H9 (cell line): Measurements from ENCODE around the gene HNF4A. TPM values are rescaled to one million over a fixed set of nuclear protein-coding genes. Genes with fewer than 3 reads are reported as not detected.

Experiments
- DNase-seq: peaks from one replicate; pipeline ENCODE4 v3.0.0-alpha.2; 2017
- H2AFZ ChIP-seq: one replicate; pipeline ENCODE4 v1.6.1; 2013; ENCODE audit warnings: mild to moderate bottlenecking, low read length, control low read depth, moderate library complexity
- H2AK5ac ChIP-seq: 2 replicates; pipeline ENCODE4 v1.6.1; 2013; ENCODE audit warnings: low read length, control low read depth, mixed read lengths; ENCODE audit not compliant: insufficient read length
- H2BK120ac ChIP-seq: one replicate; pipeline ENCODE4 v1.6.1; 2013; ENCODE audit warnings: low read depth, mild to moderate bottlenecking, low read length, control low read depth, inconsistent platforms; ENCODE audit not compliant: poor library complexity, severe bottlenecking
- H2BK12ac ChIP-seq: 2 replicates; pipeline ENCODE4 v1.6.1; 2013; ENCODE audit warnings: low read length, control low read depth, mixed read lengths, low read depth; ENCODE audit not compliant: insufficient read length
- H2BK15ac ChIP-seq: 2 replicates; pipeline ENCODE4 v1.6.1; 2013; ENCODE audit warnings: low read depth, low read length, control low read depth
- H2BK20ac ChIP-seq: one replicate; pipeline ENCODE4 v1.6.1; 2013; ENCODE audit warnings: low read depth, mild to moderate bottlenecking, low read length, control low read depth, inconsistent platforms; ENCODE audit not compliant: poor library complexity, severe bottlenecking
- H2BK5ac ChIP-seq: 2 replicates; pipeline ENCODE4 v1.6.1; 2013; ENCODE audit warnings: low read length, control low read depth, mixed read lengths; ENCODE audit not compliant: insufficient read length
- H3K14ac ChIP-seq: 2 replicates; pipeline ENCODE4 v1.6.1; 2013; ENCODE audit warnings: low read length, control low read depth; ENCODE audit not compliant: insufficient read depth
- H3K18ac ChIP-seq: 2 replicates; pipeline ENCODE4 v1.6.1; 2013; ENCODE audit warnings: low read depth, mild to moderate bottlenecking, mixed read lengths, low read length, control low read depth; ENCODE audit not compliant: insufficient read length
- H3K23ac ChIP-seq: 2 replicates; pipeline ENCODE4 v1.6.1; 2013; ENCODE audit warnings: low read length, control low read depth, mixed read lengths, low read depth; ENCODE audit not compliant: insufficient read length
- H3K23me2 ChIP-seq: 2 replicates; pipeline ENCODE4 v1.6.1; 2013; ENCODE audit warnings: low read depth, mild to moderate bottlenecking, mixed read lengths, low read length, control low read depth; ENCODE audit not compliant: insufficient read length, poor library complexity, severe bottlenecking
- H3K27ac ChIP-seq: 2 replicates; pipeline ENCODE4 v1.5.1; 2013; ENCODE audit warnings: low read length, control low read depth, mixed read lengths, low read depth; ENCODE audit not compliant: insufficient read length
- H3K27me3 ChIP-seq: 2 replicates; pipeline ENCODE4 v1.6.1; 2013; ENCODE audit warnings: low read length, control low read depth, inconsistent platforms; ENCODE audit not compliant: insufficient read depth
- H3K4ac ChIP-seq: 2 replicates; pipeline ENCODE4 v1.6.1; 2013; ENCODE audit warnings: low read depth, mild to moderate bottlenecking, control low read depth, inconsistent platforms, low read length, moderate library complexity
- H3K4me1 ChIP-seq: 2 replicates; pipeline ENCODE4 v1.6.1; 2013; ENCODE audit warnings: low read length, control low read depth, inconsistent platforms; ENCODE audit not compliant: insufficient read depth
- H3K4me2 ChIP-seq: 2 replicates; pipeline ENCODE4 v1.6.1; 2013; ENCODE audit warnings: low read length, control low read depth, mixed read lengths; ENCODE audit not compliant: insufficient read length, insufficient read depth
- H3K56ac ChIP-seq: 2 replicates; pipeline ENCODE4 v1.6.1; 2013; ENCODE audit warnings: low read depth, mild to moderate bottlenecking, mixed read lengths, low read length, control low read depth; ENCODE audit not compliant: insufficient read length
- H3K79me1 ChIP-seq: 2 replicates; pipeline ENCODE4 v1.6.1; 2013; ENCODE audit warnings: low read depth, mild to moderate bottlenecking, moderate library complexity, low read length, control low read depth, inconsistent platforms; ENCODE audit not compliant: insufficient read depth, poor library complexity, severe bottlenecking
- H3K79me2 ChIP-seq: 2 replicates; pipeline ENCODE4 v1.6.1; 2013; ENCODE audit warnings: low read length, control low read depth, inconsistent platforms; ENCODE audit not compliant: insufficient read depth
- H3K9ac ChIP-seq: 2 replicates; pipeline ENCODE4 v1.6.1; 2013; ENCODE audit warnings: low read length, control low read depth, mixed read lengths; ENCODE audit not compliant: insufficient read length; ENCODE audit errors: extremely low read depth
- H3K9me3 ChIP-seq: one replicate; pipeline ENCODE4 v1.6.1; 2013; ENCODE audit warnings: low read depth, low read length, inconsistent platforms; ENCODE audit not compliant: control insufficient read depth
- H3T11ph ChIP-seq: one replicate; pipeline ENCODE4 v1.6.1; 2013; ENCODE audit warnings: mild to moderate bottlenecking, low read length, control low read depth, inconsistent platforms
- H4K20me1 ChIP-seq: one replicate; pipeline ENCODE4 v1.6.1; 2013; ENCODE audit not compliant: control insufficient read depth, insufficient read length, insufficient read depth
- H4K5ac ChIP-seq: 2 replicates; pipeline ENCODE4 v1.6.1; 2013; ENCODE audit warnings: low read depth, mild to moderate bottlenecking, mixed read lengths, low read length, control low read depth; ENCODE audit not compliant: insufficient read length
- H4K8ac ChIP-seq: replicated peaks from 2 replicates; pipeline ENCODE4 v1.6.1; 2013; ENCODE audit warnings: low read length, control low read depth, mixed read lengths, low read depth; ENCODE audit not compliant: insufficient read length
- H4K91ac ChIP-seq: 2 replicates; pipeline ENCODE4 v1.6.1; 2013; ENCODE audit warnings: low read depth, mild to moderate bottlenecking, moderate library complexity, mixed read lengths, low read length, control low read depth; ENCODE audit not compliant: insufficient read length
- H3K27ac Mint-ChIP-seq, 3 experiments: 2 replicates in 2 of 3; 3 replicates in 1 of 3; pipeline ENCODE4 v1.8.0; 2020 to 2021; ENCODE audit warnings: mixed read lengths in 3 of 3, mild to moderate bottlenecking in 1 of 3, moderate library complexity in 1 of 3
- H3K27me3 Mint-ChIP-seq: 2 replicates; pipeline ENCODE4 v1.8.0; 2021; ENCODE audit warnings: low read depth, mild to moderate bottlenecking, moderate library complexity, mixed read lengths
- H3K36me3 Mint-ChIP-seq, 3 experiments: 2 replicates in 2 of 3; 3 replicates in 1 of 3; pipeline ENCODE4 v1.8.0; 2020 to 2021; ENCODE audit warnings: low read depth in 3 of 3, mixed read lengths in 3 of 3; ENCODE audit not compliant: insufficient read depth in 1 of 3
- H3K4me1 Mint-ChIP-seq, 2 experiments: 2 replicates each; pipeline ENCODE4 v1.8.0; 2020; ENCODE audit warnings: mixed read lengths in 2 of 2
- H3K4me3 Mint-ChIP-seq, 2 experiments: 2 replicates in 1 of 2; 3 replicates in 1 of 2; pipeline ENCODE4 v1.8.0; 2020 to 2021; ENCODE audit warnings: mild to moderate bottlenecking in 2 of 2, mixed read lengths in 2 of 2, moderate library complexity in 1 of 2
- H3K9me3 Mint-ChIP-seq, 2 experiments: 2 replicates in 1 of 2; 3 replicates in 1 of 2; pipeline ENCODE4 v1.8.0; 2020; ENCODE audit warnings: mild to moderate bottlenecking in 2 of 2, mixed read lengths in 2 of 2, moderate library complexity in 1 of 2
- CTCF ChIP-seq: fragments of 200-600 bp; sonication (generic); conservative IDR thresholded peaks from 3 replicates; pipeline ENCODE4 v1.8.0; 2021; ENCODE audit warnings: antibody characterized with exemption, mild to moderate bottlenecking
- WGBS: extraction: QIAGEN DNeasy Blood & Tissue Kit; methylation state at CpG from one replicate; pipeline ENCODE4 v1.1.7; 2013; ENCODE audit warnings: missing lambda C conversion rate, low lambda C conversion rate, mixed read lengths; ENCODE audit not compliant: insufficient read length; ENCODE audit errors: extremely low coverage; 5-methylcytosine and 5-hydroxymethylcytosine counted together
- total RNA-seq: library from RNA; stranded (reverse); gene quantifications from 2 replicates; pipeline ENCODE4 v1.2.1, GENCODE V29; 2021

The HNF4A gene
- total RNA-seq, 1 experiment from 2014 or later = not detected

GRCh38 chr20:44364068-44364467 lies 8.6 kb downstream of the HNF4A start:
- Histone ChIP-seq H2BK5ac (no peak overlapping the region), H3K4me2 (no peak overlapping the region), H4K20me1 (no peaks in the 10 kb centered on the region), H3K9ac (no peak overlapping the region), H3T11ph (no peak overlapping the region), H3K79me1 (no peaks in the 10 kb centered on the region), H2BK15ac (no peak overlapping the region), H2AK5ac (no peak overlapping the region), H3K23ac (no peak overlapping the region), H3K4ac (no peak overlapping the region), H3K9me3 (no peaks in the 10 kb centered on the region), H4K8ac (no peak overlapping the region), H2BK120ac (no peak overlapping the region), H3K56ac (no peak overlapping the region), H3K27ac (no peak overlapping the region), H3K27me3 (no peaks in the 10 kb centered on the region), H4K5ac (no peak overlapping the region), H2BK12ac (no peak overlapping the region), H3K14ac (no peak overlapping the region), H2BK20ac (no peak overlapping the region), H4K91ac (no peak overlapping the region), H3K23me2 (no peaks in the 10 kb centered on the region), H3K18ac (no peak overlapping the region), H3K79me2 (no peaks in the 10 kb centered on the region), H3K4me1 (no peaks in the 10 kb centered on the region), H2AFZ (no peak overlapping the region)
- Mint-ChIP-seq H3K36me3 (no peaks in the 10 kb centered on the region), H3K27me3 (peaks cover 2% of the 10 kb centered on the region), H3K9me3 (no peaks in the 10 kb centered on the region; a peak in 1 of 5 replicates), H3K27ac (no peak overlapping the region), H3K4me1 (no peaks in the 10 kb centered on the region), H3K4me3 (no peak overlapping the region)
- no peak for TF ChIP-seq CTCF
- no peak for DNase-seq
- WGBS = no CpG with 5 or more reads among the region's 4 CpGs
